ENCODE data around the gene ADAMTSL3.

GRCh38 chr15:83732770-83733169 is 78.8 kb downstream of the ADAMTSL3 start:
- TF ChIP-seq CTCF (IDR thresholded peaks at IDR 0.05) (no peak), POLR2A (IDR thresholded peaks at IDR 0.05) (no peak)

Data from heart left ventricle (tissue), 13 donors.